GM19328 (cell line): Measurements from ENCODE around the gene CHKB.
"Not testable (repeated sequence)": the region's sequence is repeated elsewhere in the genome, so short reads cannot be mapped to it uniquely, and the experiment has no call there.

Experiments
- ATAC-seq: cut with Tn5 transposase; IDR thresholded peaks from one replicate; pipeline ENCODE4 v1.9.1; 2021; ENCODE audit warnings: mild to moderate bottlenecking, moderate library complexity; ENCODE audit not compliant: unreplicated experiment

Gene CHKB

GRCh38 chr22:50612528-50613221 lies 30.0 kb upstream of the CHKB start:
- no peak for ATAC-seq

- ATAC-seq = no peak
These were observed 29.5 kb upstream of the CHKB start for GRCh38 chr22:50612168-50612527.

- no peak for ATAC-seq
These were observed 28.9 kb upstream of the CHKB start for GRCh38 chr22:50611341-50612060.

- ATAC-seq = no peak
These were observed 27.9 kb upstream of the CHKB start for GRCh38 chr22:50610581-50610980.

GRCh38 chr22:50610041-50610451 lies 27.4 kb upstream of the CHKB start:
- no peak for ATAC-seq

- ATAC-seq = no peak
These were observed 26.9 kb upstream of the CHKB start for GRCh38 chr22:50609599-50609998.

GRCh38 chr22:50608996-50609395 lies 26.3 kb upstream of the CHKB start:
- ATAC-seq = no peak

GRCh38 chr22:50608058-50608840 lies 25.6 kb upstream of the CHKB start:
- ATAC-seq = not testable (repeated sequence)

- ATAC-seq = no peak
These were observed 25.0 kb upstream of the CHKB start for GRCh38 chr22:50607659-50608020.

GRCh38 chr22:50606946-50607658 lies 24.5 kb upstream of the CHKB start:
- no peak for ATAC-seq

- ATAC-seq = no peak
These were observed 23.7 kb upstream of the CHKB start for GRCh38 chr22:50606165-50606945.

- ATAC-seq = no peak
These were observed 23.0 kb upstream of the CHKB start for GRCh38 chr22:50605613-50606074.

GRCh38 chr22:50605002-50605612 lies 22.5 kb upstream of the CHKB start:
- no peak for ATAC-seq

- ATAC-seq = no peak
These were observed 21.8 kb upstream of the CHKB start for GRCh38 chr22:50604256-50605001.

GRCh38 chr22:50603511-50604255 lies 21.0 kb upstream of the CHKB start:
- no peak for ATAC-seq

GRCh38 chr22:50602338-50602700 lies 19.7 kb upstream of the CHKB start:
- no peak for ATAC-seq

- ATAC-seq = no peak
These were observed 19.2 kb upstream of the CHKB start for GRCh38 chr22:50601669-50602337.
